Peyer's patch (tissue), 4 donors: ENCODE data around the gene ITPKB. TPM values are rescaled to one million over a fixed set of nuclear protein-coding genes. Genes with fewer than 3 reads are reported as not detected.

Experiments used
- DNase-seq, 3 donors: peaks; one replicate each; pipeline ENCODE4 v3.0.0-alpha.2; 2017 to 2019
- H3K27ac ChIP-seq, 4 donors: fragments of 200-600 bp; sonication (generic); one replicate each; pipeline ENCODE4 v1.5.1; 2016 to 2019
- H3K27me3 ChIP-seq, 2 donors: fragments of 200-600 bp; sonication (generic); one replicate each; pipeline ENCODE4 v1.5.1; 2019
- H3K36me3 ChIP-seq, 3 donors: fragments of 200-600 bp; sonication (generic); one replicate each; pipeline ENCODE4 v1.5.1; 2016 to 2019
- H3K4me1 ChIP-seq, 4 donors: fragments of 200-600 bp; sonication (generic); one replicate each; pipeline ENCODE4 v1.5.1; 2016 to 2019
- H3K4me3 ChIP-seq, 4 donors: fragments of 200-600 bp; sonication (generic); 1 replicate in 3 of 4; 2 replicates in 1 of 4; pipeline ENCODE4 v1.5.1; 2016 to 2019; ENCODE audit warnings: mild to moderate bottlenecking in 1 of 4
- H3K9me3 ChIP-seq, 4 donors: fragments of 200-600 bp; sonication (generic); one replicate each; pipeline ENCODE4 v1.5.1; 2016 to 2019; ENCODE audit warnings: mild to moderate bottlenecking in 1 of 4
- CTCF ChIP-seq, 6 experiments: fragments of 450-650 bp in 4 of 6; fragments of 200-600 bp in 2 of 6; sonication (generic) in 1 of 6; IDR thresholded peaks; one replicate each; pipeline ENCODE4 v1.5.1; 2017 to 2019; ENCODE audit warnings: antibody characterized with exemption in 6 of 6, mild to moderate bottlenecking in 3 of 6, moderate library complexity in 1 of 6
- POLR2A ChIP-seq, 2 donors: fragments of 450-650 bp; IDR thresholded peaks; one replicate each; pipeline ENCODE4 v1.5.1; 2017; ENCODE audit warnings: antibody characterized with exemption in 2 of 2, mild to moderate bottlenecking in 2 of 2, moderate library complexity in 2 of 2
- total RNA-seq, 4 donors: library from RNA; depleted of rRNA; stranded (reverse); fragments of >200 nt; gene quantifications; one replicate each; pipeline ENCODE4 v1.1.0, GENCODE V29; 2016

Gene ITPKB
- total RNA-seq, 4 donors from 2014 or later: 9.5 to 36.3 (median 23.0) TPM

DNA sequence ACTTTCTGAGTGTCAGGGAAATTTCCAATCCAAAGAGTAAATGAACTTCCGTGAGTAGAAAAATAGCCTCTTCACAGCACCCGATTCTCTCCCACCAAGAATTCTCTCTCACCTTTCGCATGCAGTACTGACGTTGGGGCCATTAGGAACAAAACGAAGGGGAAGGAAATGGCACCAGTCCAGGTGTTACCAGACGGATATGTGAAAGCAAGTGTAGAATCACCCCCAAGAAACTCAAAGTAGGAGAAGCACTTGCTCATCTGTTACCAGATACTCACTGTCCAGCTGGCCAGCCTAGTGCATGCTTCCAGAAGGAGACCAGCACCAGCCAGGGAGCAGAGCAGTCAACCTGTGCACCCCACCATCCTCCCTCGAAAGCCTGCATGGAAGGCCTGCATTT lies 55.1 kb downstream of the ITPKB start:
- no peaks in the 10 kb centered on the region for H3K9me3 ChIP-seq
- no peak overlapping the region for H3K4me3 ChIP-seq
- H3K36me3 ChIP-seq: no peaks in the 10 kb centered on the region
- H3K4me1 ChIP-seq: peaks cover 0 to 46% (median 20%) of the 10 kb centered on the region in 4 donors
- TF ChIP-seq POLR2A (IDR thresholded peaks at IDR 0.05) (no peak), CTCF (IDR thresholded peaks at IDR 0.05) (no peak)
- H3K27ac ChIP-seq: peak overlapping the region in 1 of 4 donors; percentile 28
- peak in 1 of 3 donors; percentile 34 for DNase-seq
- H3K27me3 ChIP-seq: no peaks in the 10 kb centered on the region

GRCh38 chr1:226682871-226683814 lies 55.9 kb downstream of the ITPKB start:
- DNase-seq: peak in 1 of 3 donors; percentile 44
- TF ChIP-seq CTCF (IDR thresholded peaks at IDR 0.05): no peak
- no peaks in the 10 kb centered on the region for H3K9me3 ChIP-seq
- peak overlapping the region in 2 of 4 donors; percentile 19 to 27 for H3K27ac ChIP-seq
- H3K4me3 ChIP-seq: no peak overlapping the region
- no peaks in the 10 kb centered on the region for H3K36me3 ChIP-seq
- peaks cover 0 to 44% (median 26%) of the 10 kb centered on the region in 4 donors for H3K4me1 ChIP-seq
- H3K27me3 ChIP-seq: no peaks in the 10 kb centered on the region

- Histone ChIP-seq H3K27me3 (no peaks in the 10 kb centered on the region), H3K9me3 (no peaks in the 10 kb centered on the region), H3K4me3 (no peak overlapping the region), H3K4me1 (peaks cover 0 to 49% (median 33%) of the 10 kb centered on the region in 4 donors), H3K27ac (peak overlapping the region in 3 of 4 donors; percentile 19 to 87 (median 37)), H3K36me3 (no peaks in the 10 kb centered on the region)
- peak in 1 of 3 donors; percentile 44 for DNase-seq
- TF ChIP-seq CTCF (IDR thresholded peaks at IDR 0.05): no peak
- no peak for TF ChIP-seq POLR2A (IDR thresholded peaks at IDR 0.05)
Measured at GRCh38 chr1:226681652-226682493, 57.2 kb downstream of the ITPKB start.

DNA sequence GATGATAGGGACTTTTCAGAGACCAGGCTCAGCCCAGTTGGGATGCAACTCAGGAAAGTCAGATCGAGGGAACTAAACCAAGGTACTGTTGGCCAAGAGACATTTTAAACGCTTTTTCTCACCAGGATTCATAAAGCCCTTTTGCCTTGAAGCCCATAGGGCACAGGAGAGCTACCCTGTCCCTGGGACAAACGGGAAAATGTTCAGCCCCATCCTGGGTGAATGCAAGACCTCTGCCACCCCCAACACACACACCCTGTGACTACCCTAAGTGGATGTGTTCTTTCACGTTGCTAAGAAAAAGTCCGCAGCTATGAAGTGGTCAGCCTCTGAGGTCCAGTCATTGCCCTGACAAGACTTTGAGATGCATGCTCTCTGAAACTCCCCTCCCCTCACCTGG lies 58.4 kb downstream of the ITPKB start:
- Histone ChIP-seq H3K27ac (peak overlapping the region; percentile 84 to 87 (median 86)), H3K36me3 (no peaks in the 10 kb centered on the region), H3K27me3 (no peaks in the 10 kb centered on the region), H3K4me3 (peak overlapping the region in 1 of 4 donors; percentile 41), H3K9me3 (no peaks in the 10 kb centered on the region), H3K4me1 (peaks cover 0 to 54% (median 45%) of the 10 kb centered on the region in 4 donors)
- peak in 1 of 3 donors; percentile 40 for DNase-seq
- TF ChIP-seq CTCF (IDR thresholded peaks at IDR 0.05): no peak
- TF ChIP-seq POLR2A (IDR thresholded peaks at IDR 0.05): no peak

DNA sequence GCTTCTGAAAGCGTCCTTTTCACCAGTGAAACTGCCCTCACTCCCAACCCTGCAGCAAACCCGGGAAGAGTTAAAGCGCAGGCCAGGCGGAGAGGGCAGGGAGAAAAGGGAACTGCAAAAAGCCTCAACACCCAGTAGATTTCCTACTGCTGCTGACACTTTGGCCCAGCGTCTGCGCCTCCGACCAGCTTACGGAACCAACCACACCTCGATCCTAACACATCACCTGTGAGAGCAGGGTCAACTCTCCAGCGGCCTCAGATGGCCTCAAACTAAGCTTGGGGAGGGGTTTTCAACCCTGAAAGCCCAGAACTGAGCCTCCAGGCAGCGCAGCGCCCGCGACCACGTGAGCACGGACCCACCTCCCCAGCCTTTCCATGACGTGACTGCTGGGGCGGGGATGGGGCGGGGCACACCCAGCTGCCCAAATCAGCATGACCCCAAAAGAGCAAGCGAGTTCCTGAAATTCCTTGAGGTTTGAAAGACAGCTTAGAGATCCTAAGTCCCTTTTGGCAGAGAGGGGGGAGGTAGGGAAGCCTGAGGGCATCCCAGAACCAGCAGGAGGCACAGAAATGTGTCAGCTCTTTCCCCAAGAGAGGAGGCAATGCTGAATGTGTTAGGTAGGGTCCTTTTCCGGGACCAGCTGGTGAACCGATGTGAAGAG lies 59.1 kb downstream of the ITPKB start:
- Histone ChIP-seq H3K4me1 (peaks cover 0 to 60% (median 47%) of the 10 kb centered on the region in 4 donors), H3K9me3 (no peaks in the 10 kb centered on the region), H3K27ac (peak overlapping the region; percentile 84 to 87 (median 86)), H3K4me3 (peak overlapping the region; percentile 34 to 56 (median 40)), H3K27me3 (no peaks in the 10 kb centered on the region), H3K36me3 (no peaks in the 10 kb centered on the region)
- TF ChIP-seq POLR2A (IDR thresholded peaks at IDR 0.05): peak in 1 of 2 donors; percentile 34
- TF ChIP-seq CTCF (IDR thresholded peaks at IDR 0.05): no peak
- peak; percentile 82 to 94 (median 93) for DNase-seq
